ENCODE measurements around the gene DIPK1B. TPM values are rescaled to one million over a fixed set of nuclear protein-coding genes. Genes with fewer than 3 reads are reported as not detected.

The DIPK1B gene
- total RNA-seq, 2 experiments from 2014 or later = 0.14 TPM; not detected in 1

DNA sequence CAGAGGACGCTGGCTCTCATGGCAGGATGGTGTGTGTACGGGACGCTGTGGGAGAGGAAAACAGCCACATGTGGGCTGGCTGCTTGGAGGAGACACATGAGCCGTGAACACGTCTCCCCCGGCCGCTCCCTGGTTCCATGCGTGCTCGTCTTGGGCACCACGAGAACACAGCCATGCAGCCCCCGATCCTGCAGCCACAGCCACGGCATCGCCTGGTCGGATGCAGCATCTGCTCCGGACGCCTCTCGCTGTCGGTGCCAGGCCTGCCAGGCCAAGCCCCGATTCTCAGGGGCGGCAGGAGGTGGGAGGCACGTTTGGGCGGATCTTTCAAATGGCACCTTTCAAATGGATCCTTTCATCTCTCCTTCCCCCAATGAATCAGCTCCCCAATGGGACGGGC is 27.1 kb downstream of the DIPK1B start:
- TF ChIP-seq, protein P1, sequence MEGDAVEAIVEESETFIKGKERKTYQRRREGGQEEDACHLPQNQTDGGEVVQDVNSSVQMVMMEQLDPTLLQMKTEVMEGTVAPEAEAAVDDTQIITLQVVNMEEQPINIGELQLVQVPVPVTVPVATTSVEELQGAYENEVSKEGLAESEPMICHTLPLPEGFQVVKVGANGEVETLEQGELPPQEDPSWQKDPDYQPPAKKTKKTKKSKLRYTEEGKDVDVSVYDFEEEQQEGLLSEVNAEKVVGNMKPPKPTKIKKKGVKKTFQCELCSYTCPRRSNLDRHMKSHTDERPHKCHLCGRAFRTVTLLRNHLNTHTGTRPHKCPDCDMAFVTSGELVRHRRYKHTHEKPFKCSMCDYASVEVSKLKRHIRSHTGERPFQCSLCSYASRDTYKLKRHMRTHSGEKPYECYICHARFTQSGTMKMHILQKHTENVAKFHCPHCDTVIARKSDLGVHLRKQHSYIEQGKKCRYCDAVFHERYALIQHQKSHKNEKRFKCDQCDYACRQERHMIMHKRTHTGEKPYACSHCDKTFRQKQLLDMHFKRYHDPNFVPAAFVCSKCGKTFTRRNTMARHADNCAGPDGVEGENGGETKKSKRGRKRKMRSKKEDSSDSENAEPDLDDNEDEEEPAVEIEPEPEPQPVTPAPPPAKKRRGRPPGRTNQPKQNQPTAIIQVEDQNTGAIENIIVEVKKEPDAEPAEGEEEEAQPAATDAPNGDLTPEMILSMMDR (IDR thresholded peaks at IDR 0.05) = no peak
- no peaks in the 10 kb centered on the region for H3K9me3 Mint-ChIP-seq
- peaks cover 25% of the 10 kb centered on the region for H3K4me1 Mint-ChIP-seq (ENCODE audit: low read depth)
- DNase-seq = no peak
- H3K27ac Mint-ChIP-seq = no peak overlapping the region
- no peak for ATAC-seq
- no peak overlapping the region for H3K4me3 Mint-ChIP-seq
- H3K36me3 Mint-ChIP-seq (ENCODE audit: low read depth) = no peaks in the 10 kb centered on the region
- ChIA-PET CTCF (interaction anchor here (1.2 kb wide), 1 partner anchor 10 kb away, joined by 4 read pairs; no protein-coding TSS in a partner anchor), POLR2A (interaction anchor here (2.9 kb wide), 1 partner anchor 11 kb away, joined by 35 read pairs; no protein-coding TSS in a partner anchor)
- intact Hi-C loops (cut with micrococcal nuclease) = no loop called here
- H3K27me3 Mint-ChIP-seq = no peaks in the 10 kb centered on the region

DNA sequence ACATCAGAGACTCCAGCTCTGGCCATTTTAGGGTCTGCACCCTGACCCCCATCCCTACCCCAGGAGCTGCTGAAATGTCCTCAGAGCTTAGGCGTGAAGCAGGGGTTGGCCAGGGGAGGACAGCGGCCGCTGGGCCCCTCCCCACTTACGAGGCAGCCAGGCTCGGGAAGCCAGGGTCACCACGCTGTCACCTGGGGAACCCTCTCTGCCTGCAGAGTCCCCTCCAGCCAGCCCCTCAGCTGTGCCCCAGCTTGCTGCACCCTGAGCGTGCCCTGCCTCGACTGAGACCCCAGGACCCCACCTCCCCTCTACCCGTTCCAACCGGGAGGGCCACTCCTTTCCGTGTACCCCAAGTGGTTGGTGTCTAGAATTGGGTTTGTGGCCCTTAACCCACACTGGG is 27.7 kb downstream of the DIPK1B start:
- ChIA-PET CTCF (interaction anchor here (1.2 kb wide), 1 partner anchor 11 kb away, joined by 4 read pairs; no protein-coding TSS in a partner anchor), POLR2A (interaction anchor here (2.9 kb wide), 1 partner anchor 12 kb away, joined by 35 read pairs; no protein-coding TSS in a partner anchor)
- H3K4me1 Mint-ChIP-seq (ENCODE audit: low read depth) = peaks cover 21% of the 10 kb centered on the region
- no peaks in the 10 kb centered on the region for H3K9me3 Mint-ChIP-seq
- TF ChIP-seq, protein P1 (IDR thresholded peaks at IDR 0.05) = no peak
- no peaks in the 10 kb centered on the region for H3K27me3 Mint-ChIP-seq
- no peak overlapping the region for H3K27ac Mint-ChIP-seq
- ATAC-seq = no peak
- intact Hi-C loops (cut with micrococcal nuclease) = loop anchor here (10.0 kb wide), 1 partner anchor 65 kb away; the partner anchor contains the start of gene RABL6
- H3K4me3 Mint-ChIP-seq = no peak overlapping the region
- H3K36me3 Mint-ChIP-seq (ENCODE audit: low read depth) = no peaks in the 10 kb centered on the region
- DNase-seq = no peak

DNA sequence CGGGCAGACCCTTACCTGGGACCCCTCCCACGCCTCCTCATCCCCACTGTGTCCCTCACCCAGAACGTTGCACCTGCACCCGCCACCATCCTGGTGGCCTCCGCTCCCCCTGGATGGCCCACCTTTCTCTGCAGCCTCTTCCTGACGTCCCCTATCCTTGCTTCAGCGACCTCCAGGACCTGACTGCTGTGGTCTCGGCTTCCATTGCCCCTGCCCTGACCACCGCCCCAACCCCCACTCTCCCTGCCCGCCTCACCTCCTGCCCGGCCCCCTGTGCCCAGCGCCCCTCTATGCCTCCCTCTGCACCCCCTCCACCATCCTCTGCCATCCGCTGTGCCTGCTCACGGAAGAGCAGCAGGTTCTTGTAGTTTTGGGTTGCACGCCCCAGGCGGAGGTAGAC is 28.1 kb downstream of the DIPK1B start:
- no peaks in the 10 kb centered on the region for H3K27me3 Mint-ChIP-seq
- intact Hi-C loops (cut with micrococcal nuclease) = loop anchor here (10.0 kb wide), 1 partner anchor 64 kb away; the partner anchor contains the start of gene RABL6
- peak overlapping the region; percentile 55 for H3K27ac Mint-ChIP-seq
- ChIA-PET POLR2A (interaction anchor here (1.3 to 2.9 kb wide), 2 partner anchors 12 to 26 kb away, joined by 3 to 35 read pairs; no protein-coding TSS in a partner anchor), CTCF (interaction anchor here (1.2 to 1.8 kb wide), 2 partner anchors 11 to 12 kb away, joined by 4 to 15 read pairs; no protein-coding TSS in a partner anchor)
- H3K4me1 Mint-ChIP-seq (ENCODE audit: low read depth) = peaks cover 21% of the 10 kb centered on the region
- no peaks in the 10 kb centered on the region for H3K9me3 Mint-ChIP-seq
- TF ChIP-seq, protein P1 (IDR thresholded peaks at IDR 0.05) = no peak
- no peak for ATAC-seq
- no peaks in the 10 kb centered on the region for H3K36me3 Mint-ChIP-seq (ENCODE audit: low read depth)
- no peak overlapping the region for H3K4me3 Mint-ChIP-seq
- DNase-seq = no peak

DNA sequence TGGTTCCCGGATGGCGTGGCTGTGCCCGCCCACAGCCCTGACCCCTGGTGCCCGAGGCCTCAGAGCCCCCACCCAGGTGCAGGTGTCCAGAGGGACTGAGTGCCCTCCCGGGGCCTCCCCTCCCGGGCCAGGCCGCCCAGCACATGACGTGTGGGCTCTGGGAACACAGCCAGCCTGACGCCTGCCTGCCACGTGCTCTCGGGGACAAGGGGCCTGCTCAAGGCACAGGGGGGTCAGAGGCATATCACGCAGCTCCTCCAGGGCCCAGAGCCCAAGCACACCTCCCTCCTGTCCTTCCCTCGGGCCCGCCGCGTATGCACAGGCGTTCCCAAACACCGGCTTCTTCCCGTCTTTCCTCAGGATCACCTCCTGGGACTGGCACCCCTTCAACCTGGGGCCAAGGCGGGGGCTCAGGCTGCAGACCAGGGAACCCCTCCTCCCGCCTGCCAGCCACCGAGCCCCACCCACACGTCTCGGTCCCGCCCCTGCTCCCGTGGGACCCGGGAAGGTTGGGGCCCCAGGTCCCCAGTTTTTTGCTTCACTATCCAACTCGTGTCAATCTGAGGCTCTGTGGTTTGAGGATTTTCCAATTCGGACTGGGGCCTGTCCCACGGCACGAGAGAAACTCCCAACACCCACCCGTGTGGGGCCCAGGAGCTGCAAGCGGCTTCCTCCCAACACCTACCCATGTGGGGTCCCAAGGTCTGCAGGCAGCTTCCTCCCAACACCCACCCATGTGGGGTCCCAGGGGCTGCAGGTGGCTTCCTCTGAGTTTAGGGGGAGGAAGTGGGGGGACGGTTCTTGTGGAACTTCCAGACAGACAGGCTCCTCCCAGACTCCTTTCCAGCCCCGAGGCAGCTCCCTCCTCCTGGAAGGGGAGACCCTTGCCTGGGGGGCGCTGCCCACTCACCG is 28.9 kb downstream of the DIPK1B start:
- Mint-ChIP-seq H3K4me3 (peak overlapping the region; percentile 70), H3K4me1 (ENCODE audit: low read depth) (peaks cover 21% of the 10 kb centered on the region), H3K27me3 (no peaks in the 10 kb centered on the region), H3K27ac (peak overlapping the region; percentile 75), H3K9me3 (no peaks in the 10 kb centered on the region), H3K36me3 (ENCODE audit: low read depth) (no peaks in the 10 kb centered on the region)
- POLR2A ChIA-PET = interaction anchor here (1.3 to 2.9 kb wide), 2 partner anchors 13 to 25 kb away, joined by 3 to 35 read pairs; no protein-coding TSS in a partner anchor
- CTCF ChIA-PET = interaction anchor here (1.2 to 1.8 kb wide), 7 partner anchors 9 to 101 kb away, joined by 3 to 15 read pairs (median 3); partner anchors contain the start of genes AJM1 and LCN8
- intact Hi-C loops (cut with micrococcal nuclease) = loop anchor here (10.0 kb wide), 1 partner anchor 64 kb away; the partner anchor contains the start of gene RABL6
- ATAC-seq (peak; percentile 29), DNase-seq (peak; percentile 35)
- TF ChIP-seq, protein P1 (IDR thresholded peaks at IDR 0.05) = no peak

Measured in activated CD8-positive, alpha-beta T cell treated with anti-CD3 and anti-CD28 coated beads for 36 hours (primary cell).